Measurements from ENCODE around the gene AK3.
A peak's percentile ranks its signal among the peaks of the same experiment; 100 is the strongest.

AK3 gene

GRCh38 chr9:4743131-4743875 lies 2.3 kb upstream of the AK3 start:
- TF ChIP-seq ARNT (IDR thresholded peaks at IDR 0.05) = no peak
- no peak for TF ChIP-seq PKNOX1 (IDR thresholded peaks at IDR 0.05)
- no peak for DNase-seq (ENCODE audit: extremely low spot score)
- ChIA-PET POLR2A (interaction anchor here (1.0 to 1.2 kb wide), 2 partner anchors 79 to 242 kb away, joined by 3 to 4 read pairs; partner anchors contain the start of gene JAK2), CTCF (no interaction called here)

- TF ChIP-seq L3MBTL2 (conservative IDR thresholded peaks at IDR 0.05) = no peak
- no peak for TF ChIP-seq FOXM1 (IDR thresholded peaks at IDR 0.05; ENCODE audit: borderline replicate concordance)
- no peak for TF ChIP-seq FOXK2 (IDR thresholded peaks at IDR 0.05)
- TF ChIP-seq SUZ12 (IDR thresholded peaks at IDR 0.05) = no peak
- no peak for TF ChIP-seq HDGF (IDR thresholded peaks at IDR 0.05; ENCODE audit: borderline replicate concordance)
- TF ChIP-seq SP1 (IDR thresholded peaks at IDR 0.05) = no peak
- no peak for TF ChIP-seq TARDBP (IDR thresholded peaks at IDR 0.05)
- TF ChIP-seq PKNOX1 (IDR thresholded peaks at IDR 0.05) = no peak
- TF ChIP-seq ARNT (IDR thresholded peaks at IDR 0.05) = no peak
- no peak for DNase-seq (ENCODE audit: extremely low spot score)
- ChIA-PET CTCF (no interaction called here), POLR2A (interaction anchor here (1.1 to 1.7 kb wide), 5 partner anchors 63 to 243 kb away, joined by 3 to 6 read pairs (median 4); partner anchors contain the start of genes CDC37L1 and JAK2)
Measured at GRCh38 chr9:4742246-4742645, 1.2 kb upstream of the AK3 start.

- peak; percentile 50; the same call in 1 of the 2 replicates for TF ChIP-seq L3MBTL2 (conservative IDR thresholded peaks at IDR 0.05)
- TF ChIP-seq FOXA1 (IDR thresholded peaks at IDR 0.05) = no peak
- TF ChIP-seq FOXK2 (IDR thresholded peaks at IDR 0.05) = no peak
- peak; percentile 10 for DNase-seq (ENCODE audit: extremely low spot score)
- ChIA-PET POLR2A (interaction anchor here (0.9 to 1.7 kb wide), 8 partner anchors 62 to 243 kb away, joined by 3 to 10 read pairs (median 4); partner anchors contain the start of genes CDC37L1, JAK2 and PLPP6), CTCF (interaction anchor here (1.1 kb wide), 1 partner anchor 18 kb away, joined by 3 read pairs; no protein-coding TSS in a partner anchor)
Measured at GRCh38 chr9:4741365-4742089, 525 bp upstream of the AK3 start.

GRCh38 chr9:4740388-4740637 lies 689 bp downstream of the AK3 start:
- no peak for DNase-seq (ENCODE audit: extremely low spot score)
- TF ChIP-seq FOXK2 (IDR thresholded peaks at IDR 0.05) = no peak
- TF ChIP-seq ARNT (IDR thresholded peaks at IDR 0.05) = no peak
- TF ChIP-seq NFRKB (IDR thresholded peaks at IDR 0.05) = no peak
- TF ChIP-seq CTBP1 (IDR thresholded peaks at IDR 0.05; ENCODE audit: borderline replicate concordance) = no peak
- no peak for TF ChIP-seq SUZ12 (IDR thresholded peaks at IDR 0.05)
- TF ChIP-seq ZNF384 (IDR thresholded peaks at IDR 0.05) = no peak
- no peak for TF ChIP-seq FOXA1 (IDR thresholded peaks at IDR 0.05)
- ChIA-PET POLR2A (interaction anchor here (0.8 to 1.3 kb wide), 6 partner anchors 9 to 135 kb away, joined by 3 to 10 read pairs (median 4); partner anchors contain the start of genes CDC37L1 and PLPP6), CTCF (interaction anchor here (1.1 to 1.2 kb wide), 2 partner anchors 19 to 136 kb away, joined by 3 to 5 read pairs; no protein-coding TSS in a partner anchor)

- no peak for DNase-seq (ENCODE audit: extremely low spot score)
- ChIA-PET CTCF (interaction anchor here (1.2 kb wide), 1 partner anchor 135 kb away, joined by 5 read pairs; no protein-coding TSS in a partner anchor), POLR2A (interaction anchor here (0.8 to 1.3 kb wide), 3 partner anchors 10 to 77 kb away, joined by 3 to 10 read pairs (median 5); partner anchors contain the start of genes CDC37L1 and PLPP6)
- TF ChIP-seq CTBP1 (IDR thresholded peaks at IDR 0.05; ENCODE audit: borderline replicate concordance) = no peak
- no peak for TF ChIP-seq TARDBP (IDR thresholded peaks at IDR 0.05)
- peak; percentile 62; the same call in 1 of the 2 replicates for TF ChIP-seq ZNF384 (IDR thresholded peaks at IDR 0.05)
- no peak for TF ChIP-seq FOXM1 (IDR thresholded peaks at IDR 0.05; ENCODE audit: borderline replicate concordance)
- no peak for TF ChIP-seq SP1 (IDR thresholded peaks at IDR 0.05)
- TF ChIP-seq ARNT (IDR thresholded peaks at IDR 0.05) = no peak
Measured at GRCh38 chr9:4739587-4740387, 1.2 kb downstream of the AK3 start.

GRCh38 chr9:4738866-4739586 lies 2.0 kb downstream of the AK3 start:
- TF ChIP-seq SUZ12 (IDR thresholded peaks at IDR 0.05) (no peak), TARDBP (IDR thresholded peaks at IDR 0.05) (no peak)
- POLR2A ChIA-PET = no interaction called here
- CTCF ChIA-PET = no interaction called here
- DNase-seq (ENCODE audit: extremely low spot score) = no peak

- TF ChIP-seq BHLHE40 (IDR thresholded peaks at IDR 0.05; ENCODE audit: borderline replicate concordance) (no peak), HDGF (IDR thresholded peaks at IDR 0.05; ENCODE audit: borderline replicate concordance) (no peak), ELF4 (IDR thresholded peaks at IDR 0.05) (no peak), ARNT (IDR thresholded peaks at IDR 0.05) (no peak), LEF1 (IDR thresholded peaks at IDR 0.05; ENCODE audit: borderline replicate concordance) (no peak), FOXK2 (IDR thresholded peaks at IDR 0.05) (no peak), L3MBTL2 (conservative IDR thresholded peaks at IDR 0.05) (no peak), FOXA1 (IDR thresholded peaks at IDR 0.05) (no peak), PKNOX1 (IDR thresholded peaks at IDR 0.05) (no peak), ZNF384 (IDR thresholded peaks at IDR 0.05) (no peak), SP1 (IDR thresholded peaks at IDR 0.05) (no peak)
- ChIA-PET POLR2A (no interaction called here), CTCF (no interaction called here)
- no peak for DNase-seq (ENCODE audit: extremely low spot score)
Measured at GRCh38 chr9:4734150-4734549, 6.9 kb downstream of the AK3 start.

Data from HEK293T (cell line).